NCI-H187 treated with DMSO at 0.1 percent for 48 hours (cell line): ENCODE results near the gene LIPC.

Experiments
- DNase-seq: peaks from one replicate; lab custom pipeline; 2025; lab: John Stamatoyannopoulos, UW

The LIPC gene

GRCh38 chr15:58517682-58518525 lies 86.1 kb downstream of the LIPC start:
- no peak for DNase-seq

- DNase-seq = no peak
Observed at GRCh38 chr15:58518626-58519025, 86.8 kb downstream of the LIPC start.

GRCh38 chr15:58519516-58519915 lies 87.7 kb downstream of the LIPC start:
- no peak for DNase-seq

GRCh38 chr15:58520464-58520863 lies 88.7 kb downstream of the LIPC start:
- no peak for DNase-seq

GRCh38 chr15:58520936-58521292 lies 89.1 kb downstream of the LIPC start:
- DNase-seq = no peak

- no peak for DNase-seq
Observed at GRCh38 chr15:58521293-58521991, 89.7 kb downstream of the LIPC start.

GRCh38 chr15:58522391-58522790 lies 90.6 kb downstream of the LIPC start:
- no peak for DNase-seq

GRCh38 chr15:58522865-58523264 lies 91.1 kb downstream of the LIPC start:
- no peak for DNase-seq

GRCh38 chr15:58523634-58524033 lies 91.8 kb downstream of the LIPC start:
- DNase-seq = no peak

GRCh38 chr15:58524247-58524646 lies 92.5 kb downstream of the LIPC start:
- DNase-seq = no peak

- DNase-seq = no peak
Observed at GRCh38 chr15:58525991-58526421, 94.2 kb downstream of the LIPC start.

- no peak for DNase-seq
Observed at GRCh38 chr15:58526647-58527192, 94.9 kb downstream of the LIPC start.

- DNase-seq = no peak
Observed at GRCh38 chr15:58527573-58528187, 95.9 kb downstream of the LIPC start.

GRCh38 chr15:58528188-58528870 lies 96.5 kb downstream of the LIPC start:
- DNase-seq = no peak

GRCh38 chr15:58529041-58529440 lies 97.2 kb downstream of the LIPC start:
- no peak for DNase-seq

- DNase-seq = no peak
Observed at GRCh38 chr15:58530056-58530590, 98.3 kb downstream of the LIPC start.

GRCh38 chr15:58532126-58532525 lies 100.3 kb downstream of the LIPC start:
- DNase-seq = no peak

- no peak for DNase-seq
Observed at GRCh38 chr15:58534556-58534955, 102.8 kb downstream of the LIPC start.

GRCh38 chr15:58535337-58535736 lies 103.5 kb downstream of the LIPC start:
- DNase-seq = no peak

- DNase-seq = no peak
Observed at GRCh38 chr15:58535894-58536293, 104.1 kb downstream of the LIPC start.

- no peak for DNase-seq
Observed at GRCh38 chr15:58536414-58536813, 104.6 kb downstream of the LIPC start.

- no peak for DNase-seq
Observed at GRCh38 chr15:58537033-58537432, 105.2 kb downstream of the LIPC start.
